HG02571 (cell line): ENCODE measurements around the gene PYGB.
A peak's percentile ranks its signal among the peaks of the same experiment; 100 is the strongest.

Experiments
- ATAC-seq: cut with Tn5 transposase; IDR thresholded peaks from one replicate; pipeline ENCODE4 v1.9.1; 2021; ENCODE audit warnings: mild to moderate bottlenecking, moderate library complexity; ENCODE audit not compliant: unreplicated experiment

Gene PYGB

GRCh38 chr20:25293910-25294458, 46.1 kb downstream of the PYGB start:
- ATAC-seq: no peak

- no peak for ATAC-seq
Measured at GRCh38 chr20:25294459-25295385, 46.8 kb downstream of the PYGB start.

GRCh38 chr20:25295386-25296093, 47.7 kb downstream of the PYGB start:
- no peak for ATAC-seq

- ATAC-seq: peak; percentile 27
Measured at GRCh38 chr20:25296094-25297093, 48.5 kb downstream of the PYGB start.

- ATAC-seq: peak; percentile 62
Measured at GRCh38 chr20:25297141-25297905, 49.4 kb downstream of the PYGB start.

- ATAC-seq: no peak
Measured at GRCh38 chr20:25299806-25300205, 51.9 kb downstream of the PYGB start.

GRCh38 chr20:25300496-25301170, 52.7 kb downstream of the PYGB start:
- ATAC-seq: no peak

- ATAC-seq: no peak
Measured at GRCh38 chr20:25301357-25301920, 53.6 kb downstream of the PYGB start.

- ATAC-seq: no peak
Measured at GRCh38 chr20:25302596-25302995, 54.7 kb downstream of the PYGB start.

- ATAC-seq: no peak
Measured at GRCh38 chr20:25303292-25304024, 55.6 kb downstream of the PYGB start.

- no peak for ATAC-seq
Measured at GRCh38 chr20:25304025-25304549, 56.2 kb downstream of the PYGB start.

GRCh38 chr20:25306991-25307903, 59.4 kb downstream of the PYGB start:
- ATAC-seq: no peak

- ATAC-seq: no peak
Measured at GRCh38 chr20:25308083-25308491, 60.2 kb downstream of the PYGB start.

GRCh38 chr20:25308671-25309394, 60.9 kb downstream of the PYGB start:
- no peak for ATAC-seq

GRCh38 chr20:25309395-25310267, 61.7 kb downstream of the PYGB start:
- no peak for ATAC-seq
